Measurements from ENCODE around the gene NRROS.

- TF ChIP-seq CTCF (IDR thresholded peaks at IDR 0.05) (no peak), POLR2A (IDR thresholded peaks at IDR 0.05) (no peak), POLR2AphosphoS5 (IDR thresholded peaks at IDR 0.05) (no peak)
These were observed 68.1 kb downstream of the NRROS start for GRCh38 chr3:196707566-196707965.
